ENCODE measurements around the gene ADAMTSL1.

ADAMTSL1 gene

GRCh38 chr9:18834740-18835361 lies 360.9 kb downstream of the ADAMTSL1 start:
- H3K27ac Mint-ChIP-seq, result peak overlapping the region in 1 of 2 donors; percentile 48
- H3K4me3 Mint-ChIP-seq, result no peak overlapping the region
- H3K9me3 Mint-ChIP-seq, result peaks cover 0 to 6% of the 10 kb centered on the region in 2 donors
- H3K27me3 Mint-ChIP-seq, result no peaks in the 10 kb centered on the region
- H3K4me1 Mint-ChIP-seq, result no peaks in the 10 kb centered on the region
- ATAC-seq, result no peak
- DNase-seq, result no peak

GRCh38 chr9:18837402-18837801 lies 363.4 kb downstream of the ADAMTSL1 start:
- DNase-seq, result no peak

DNA sequence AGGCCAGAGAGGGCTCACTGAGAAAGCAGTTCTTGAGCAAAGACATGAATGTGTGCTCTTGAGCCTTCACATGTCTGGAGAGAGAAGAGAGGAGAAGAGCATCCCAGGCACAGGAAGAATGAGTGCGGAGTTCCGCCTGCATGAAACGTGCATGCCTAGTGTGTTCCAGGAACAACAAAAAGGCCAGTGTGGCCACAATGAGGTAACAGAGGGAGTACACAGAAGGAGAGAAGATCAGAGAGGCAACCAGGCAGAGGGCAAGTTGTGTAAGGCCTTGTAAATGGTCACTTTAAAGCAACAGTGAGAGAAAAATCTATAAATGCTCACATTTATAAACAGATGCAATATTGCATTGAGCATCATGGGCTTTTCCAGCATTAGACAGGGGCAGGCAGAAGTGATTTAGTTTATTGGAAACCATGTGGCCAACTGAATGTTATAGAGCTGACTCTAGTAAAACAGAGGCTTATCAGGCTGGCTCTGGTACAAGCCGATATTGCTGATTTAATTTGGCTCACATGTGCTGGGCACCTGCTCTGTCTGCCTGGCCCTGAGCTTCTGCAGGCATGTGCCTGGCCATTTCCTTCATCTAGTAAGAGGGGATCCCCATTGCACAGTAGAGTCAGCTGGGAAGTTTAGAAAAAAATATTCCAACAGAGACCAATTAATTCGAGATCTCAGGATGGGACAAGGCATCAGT lies 373.8 kb downstream of the ADAMTSL1 start:
- H3K27ac Mint-ChIP-seq, result no peak overlapping the region
- no peak for ATAC-seq
- no peaks in the 10 kb centered on the region for H3K4me1 Mint-ChIP-seq
- no peak for DNase-seq
- H3K9me3 Mint-ChIP-seq, result peaks cover 3 to 6% of the 10 kb centered on the region in 2 donors
- H3K4me3 Mint-ChIP-seq, result no peak overlapping the region
- H3K27me3 Mint-ChIP-seq, result peaks cover under 1% of the 10 kb centered on the region

More at GRCh38 chr9:18837402-18837801, 363.4 kb downstream of the ADAMTSL1 start:
- H3K4me3 Mint-ChIP-seq, result no peak overlapping the region
- peaks cover 0 to 11% of the 10 kb centered on the region in 2 donors for H3K9me3 Mint-ChIP-seq
- no peaks in the 10 kb centered on the region for H3K4me1 Mint-ChIP-seq
- no peaks in the 10 kb centered on the region for H3K27me3 Mint-ChIP-seq
- no peak for ATAC-seq
- no peak overlapping the region for H3K27ac Mint-ChIP-seq

DNA sequence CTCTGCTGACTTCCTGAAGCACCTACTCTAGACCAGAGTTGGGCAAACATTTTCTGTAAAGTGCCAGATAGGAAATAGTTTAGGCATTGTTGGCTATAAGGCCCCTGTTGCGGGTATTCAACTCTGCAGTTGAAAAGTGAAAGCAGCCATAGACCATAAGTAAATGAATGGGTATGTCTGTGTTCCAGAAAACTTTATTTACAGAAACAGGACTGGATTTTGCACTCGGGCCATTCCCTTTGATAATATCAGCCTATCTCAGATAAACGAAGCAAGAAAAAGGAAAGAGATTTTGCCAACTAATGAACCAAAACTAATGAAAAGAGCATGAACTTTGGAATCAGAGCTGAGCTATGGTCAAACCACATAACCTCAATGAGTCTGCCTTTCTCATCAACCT lies 374.7 kb downstream of the ADAMTSL1 start:
- DNase-seq, result no peak
- no peak for ATAC-seq
- Mint-ChIP-seq H3K27ac (no peak overlapping the region), H3K4me1 (no peaks in the 10 kb centered on the region), H3K27me3 (peaks cover 8% of the 10 kb centered on the region), H3K9me3 (peaks cover 0 to 3% of the 10 kb centered on the region in 2 donors), H3K4me3 (no peak overlapping the region)

- H3K4me1 Mint-ChIP-seq, result no peaks in the 10 kb centered on the region
- no peak for ATAC-seq
- peaks cover 8% of the 10 kb centered on the region for H3K27me3 Mint-ChIP-seq
- peak overlapping the region in 1 of 2 donors; percentile 16 for H3K27ac Mint-ChIP-seq
- DNase-seq, result no peak
- H3K4me3 Mint-ChIP-seq, result no peak overlapping the region
- no peaks in the 10 kb centered on the region for H3K9me3 Mint-ChIP-seq
These were observed 375.3 kb downstream of the ADAMTSL1 start for GRCh38 chr9:18849270-18849669.

DNA sequence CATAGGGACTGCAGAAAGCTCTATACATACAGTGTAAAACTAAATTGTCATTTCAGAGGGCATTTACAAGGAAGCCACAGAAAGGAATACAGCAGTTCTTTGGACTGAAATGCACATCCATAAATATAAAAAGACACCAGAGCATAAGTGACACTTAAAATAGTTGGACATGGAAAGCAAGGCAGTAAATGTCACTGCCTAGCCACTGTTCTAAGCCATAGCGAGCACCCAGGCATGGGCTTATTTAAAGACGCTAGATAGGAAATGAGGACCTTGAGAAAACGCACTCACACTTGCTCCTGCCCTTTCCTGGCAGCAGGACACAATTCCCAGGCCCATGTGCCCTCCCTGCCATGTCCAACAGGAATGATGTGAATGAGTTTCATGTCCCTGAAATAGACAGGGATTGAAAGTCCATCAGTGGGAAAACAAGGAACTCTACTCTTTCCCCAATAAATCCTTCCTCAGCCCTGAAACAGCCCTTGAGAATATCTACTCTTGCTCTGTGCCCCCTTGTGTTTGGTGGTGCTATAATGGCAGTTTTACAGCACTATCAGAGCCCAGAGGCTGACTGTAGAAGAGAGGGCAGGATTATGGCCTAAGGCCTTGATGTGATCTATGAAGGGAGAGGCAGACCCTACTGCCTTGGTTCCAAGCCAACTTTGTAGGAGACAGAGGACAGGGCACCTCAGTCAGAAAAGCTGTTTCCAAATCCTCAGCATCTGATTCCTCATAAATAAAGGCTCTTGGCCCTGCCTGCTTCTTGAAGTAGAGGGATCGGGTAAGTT lies 376.1 kb downstream of the ADAMTSL1 start:
- peaks cover 8% of the 10 kb centered on the region for H3K27me3 Mint-ChIP-seq
- H3K4me3 Mint-ChIP-seq, result no peak overlapping the region
- H3K9me3 Mint-ChIP-seq, result no peaks in the 10 kb centered on the region
- ATAC-seq (no peak), DNase-seq (no peak)
- H3K4me1 Mint-ChIP-seq, result no peaks in the 10 kb centered on the region
- H3K27ac Mint-ChIP-seq, result no peak overlapping the region

- ATAC-seq, result no peak
- no peak overlapping the region for H3K27ac Mint-ChIP-seq
- H3K27me3 Mint-ChIP-seq, result peaks cover 8% of the 10 kb centered on the region
- H3K4me1 Mint-ChIP-seq, result no peaks in the 10 kb centered on the region
- no peak overlapping the region for H3K4me3 Mint-ChIP-seq
- no peaks in the 10 kb centered on the region for H3K9me3 Mint-ChIP-seq
- DNase-seq, result no peak
These were observed 377.3 kb downstream of the ADAMTSL1 start for GRCh38 chr9:18851069-18851795.

- Mint-ChIP-seq H3K27me3 (peaks cover 8% of the 10 kb centered on the region), H3K4me3 (no peak overlapping the region), H3K27ac (no peak overlapping the region), H3K9me3 (no peaks in the 10 kb centered on the region), H3K4me1 (no peaks in the 10 kb centered on the region)
- DNase-seq, result no peak
- ATAC-seq, result no peak
These were observed 381.7 kb downstream of the ADAMTSL1 start for GRCh38 chr9:18855656-18856055.

DNA sequence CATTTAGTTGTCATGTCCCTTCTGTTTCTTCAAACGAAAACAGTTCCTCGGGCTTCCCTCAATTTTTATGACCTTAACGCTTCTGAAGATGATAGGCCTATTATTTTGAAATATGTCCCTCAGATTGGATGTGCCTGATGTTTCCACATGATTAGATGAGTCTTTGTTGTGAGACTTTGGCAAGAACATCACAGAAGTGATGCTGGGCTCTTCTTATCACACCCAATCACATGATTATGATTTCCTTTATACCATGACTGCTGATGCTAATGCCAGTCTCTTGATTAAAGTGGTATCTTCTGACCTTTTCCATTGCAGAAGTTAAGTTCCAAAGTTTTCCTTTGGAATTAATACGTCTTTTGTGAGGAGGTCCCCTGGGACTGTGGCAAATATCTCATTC lies 383.4 kb downstream of the ADAMTSL1 start:
- DNase-seq (no peak), ATAC-seq (no peak)
- H3K4me1 Mint-ChIP-seq, result no peaks in the 10 kb centered on the region
- no peak overlapping the region for H3K27ac Mint-ChIP-seq
- no peaks in the 10 kb centered on the region for H3K9me3 Mint-ChIP-seq
- H3K27me3 Mint-ChIP-seq, result peaks cover 8% of the 10 kb centered on the region
- H3K4me3 Mint-ChIP-seq, result no peak overlapping the region

- peaks cover 8% of the 10 kb centered on the region for H3K27me3 Mint-ChIP-seq
- no peaks in the 10 kb centered on the region for H3K4me1 Mint-ChIP-seq
- no peak overlapping the region for H3K27ac Mint-ChIP-seq
- no peaks in the 10 kb centered on the region for H3K9me3 Mint-ChIP-seq
- ATAC-seq (no peak), DNase-seq (no peak)
- H3K4me3 Mint-ChIP-seq, result no peak overlapping the region
These were observed 383.8 kb downstream of the ADAMTSL1 start for GRCh38 chr9:18857769-18858168.

DNA sequence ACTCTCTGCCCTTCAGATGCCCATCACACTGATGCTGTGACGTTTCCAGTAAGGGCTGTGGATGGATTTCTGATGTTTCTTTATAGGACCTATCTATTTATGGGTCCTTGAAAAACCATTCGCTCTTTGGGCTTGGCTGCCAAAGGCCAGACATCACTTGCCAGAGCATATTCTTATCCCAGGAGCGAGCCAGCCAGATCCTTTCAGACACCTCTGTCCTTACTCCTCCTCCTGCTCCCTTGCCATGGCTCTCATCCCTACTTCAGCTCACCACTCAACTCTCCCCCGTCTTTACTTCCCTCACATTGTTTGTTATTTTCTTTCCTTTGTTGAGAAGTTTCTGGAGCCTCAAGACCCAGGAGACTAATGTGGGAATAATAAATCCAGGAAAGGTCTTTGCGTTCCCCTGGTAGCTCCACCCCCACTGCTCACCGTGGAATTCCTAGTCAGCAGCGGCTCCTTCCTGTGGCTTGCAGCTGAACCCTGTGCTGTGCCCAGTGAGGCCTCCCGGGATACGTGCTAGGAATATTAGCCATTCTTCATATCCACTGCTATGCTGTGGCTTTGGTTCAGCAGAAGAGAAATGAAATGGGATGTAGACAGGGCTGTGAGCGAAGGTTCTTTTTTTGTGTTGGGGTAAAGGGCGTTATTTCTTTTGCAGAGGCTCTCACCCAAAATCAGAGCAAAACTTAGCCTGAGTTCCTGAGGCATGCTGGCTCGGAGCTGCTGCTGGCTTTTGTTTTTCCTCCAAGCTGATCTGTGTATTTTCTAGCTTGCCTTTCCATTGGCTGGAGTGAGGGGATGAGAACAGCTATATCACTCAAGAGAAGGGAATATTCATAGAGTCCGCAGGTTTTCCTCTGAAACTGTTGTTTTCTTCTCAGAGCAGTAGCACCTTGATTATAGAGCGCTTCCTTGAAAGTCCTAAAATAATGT lies 387.9 kb downstream of the ADAMTSL1 start:
- Mint-ChIP-seq H3K27me3 (no peaks in the 10 kb centered on the region), H3K9me3 (no peaks in the 10 kb centered on the region), H3K27ac (peak overlapping the region in 1 of 2 donors; percentile 12), H3K4me3 (no peak overlapping the region), H3K4me1 (no peaks in the 10 kb centered on the region)
- no peak for ATAC-seq
- DNase-seq, result no peak

DNA sequence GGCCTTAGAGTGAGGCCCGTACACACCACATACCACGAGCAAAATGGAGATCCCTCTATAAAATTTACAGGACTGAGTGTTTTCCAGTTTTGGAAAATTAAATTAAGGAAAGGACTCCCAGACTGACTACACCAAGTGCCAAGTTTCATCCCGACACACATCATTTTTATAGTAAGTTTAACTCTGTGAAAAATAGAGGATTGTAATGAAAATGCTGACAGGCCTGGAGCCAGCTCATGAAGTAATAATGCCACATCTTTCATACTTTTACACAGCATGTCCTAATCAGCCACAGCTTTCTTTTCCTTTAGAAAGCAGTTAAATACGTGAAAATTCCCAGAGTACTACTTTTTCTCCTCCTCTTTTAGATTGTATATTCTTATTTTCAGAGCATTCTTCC lies 389.8 kb downstream of the ADAMTSL1 start:
- DNase-seq, result no peak

GRCh38 chr9:18864516-18864915 lies 390.6 kb downstream of the ADAMTSL1 start:
- peaks cover 0 to 10% of the 10 kb centered on the region in 2 donors for H3K9me3 Mint-ChIP-seq
- no peak overlapping the region for H3K27ac Mint-ChIP-seq
- no peak for DNase-seq
- no peaks in the 10 kb centered on the region for H3K27me3 Mint-ChIP-seq
- no peak for ATAC-seq
- no peak overlapping the region for H3K4me3 Mint-ChIP-seq
- no peaks in the 10 kb centered on the region for H3K4me1 Mint-ChIP-seq

More for the DNA sequence above, 389.8 kb downstream of the ADAMTSL1 start:
- H3K4me1 Mint-ChIP-seq, result no peaks in the 10 kb centered on the region
- no peak overlapping the region for H3K27ac Mint-ChIP-seq
- H3K4me3 Mint-ChIP-seq, result no peak overlapping the region
- H3K27me3 Mint-ChIP-seq, result no peaks in the 10 kb centered on the region
- no peak for ATAC-seq
- peaks cover 0 to 4% of the 10 kb centered on the region in 2 donors for H3K9me3 Mint-ChIP-seq

DNA sequence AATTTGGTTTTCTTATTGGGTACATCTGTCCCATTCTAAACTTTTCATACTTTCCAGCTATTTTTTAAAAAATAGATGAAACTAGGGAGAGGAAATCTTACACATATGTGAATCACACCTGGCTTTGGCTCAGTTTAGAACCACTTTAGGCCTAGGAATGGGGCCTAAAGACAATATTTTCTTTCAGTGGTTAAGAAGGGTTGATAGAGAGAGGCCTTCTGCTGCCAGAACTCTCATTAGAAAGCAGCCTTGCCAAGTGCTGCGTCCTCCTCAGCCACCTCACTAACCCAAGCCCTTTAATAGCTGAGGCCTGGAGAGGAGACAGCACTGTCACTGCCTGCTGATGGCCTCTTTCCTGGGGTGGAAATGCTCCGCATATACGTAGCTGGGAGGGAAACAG lies 391.6 kb downstream of the ADAMTSL1 start:
- H3K9me3 Mint-ChIP-seq, result peaks cover 0 to 20% of the 10 kb centered on the region in 2 donors
- no peak for DNase-seq
- H3K27me3 Mint-ChIP-seq, result no peaks in the 10 kb centered on the region
- no peaks in the 10 kb centered on the region for H3K4me1 Mint-ChIP-seq
- H3K27ac Mint-ChIP-seq, result no peak overlapping the region
- no peak overlapping the region for H3K4me3 Mint-ChIP-seq
- no peak for ATAC-seq
